ENCODE data around the gene CMSS1.

- TF ChIP-seq EZH2phosphoT487 (IDR thresholded peaks at IDR 0.05; ENCODE audit: low read length) (no peak), EZH2 (optimal IDR thresholded peaks at IDR 0.05; ENCODE audit: low read depth, low read length) (no peak)
- TF ChIP-seq, protein P1, sequence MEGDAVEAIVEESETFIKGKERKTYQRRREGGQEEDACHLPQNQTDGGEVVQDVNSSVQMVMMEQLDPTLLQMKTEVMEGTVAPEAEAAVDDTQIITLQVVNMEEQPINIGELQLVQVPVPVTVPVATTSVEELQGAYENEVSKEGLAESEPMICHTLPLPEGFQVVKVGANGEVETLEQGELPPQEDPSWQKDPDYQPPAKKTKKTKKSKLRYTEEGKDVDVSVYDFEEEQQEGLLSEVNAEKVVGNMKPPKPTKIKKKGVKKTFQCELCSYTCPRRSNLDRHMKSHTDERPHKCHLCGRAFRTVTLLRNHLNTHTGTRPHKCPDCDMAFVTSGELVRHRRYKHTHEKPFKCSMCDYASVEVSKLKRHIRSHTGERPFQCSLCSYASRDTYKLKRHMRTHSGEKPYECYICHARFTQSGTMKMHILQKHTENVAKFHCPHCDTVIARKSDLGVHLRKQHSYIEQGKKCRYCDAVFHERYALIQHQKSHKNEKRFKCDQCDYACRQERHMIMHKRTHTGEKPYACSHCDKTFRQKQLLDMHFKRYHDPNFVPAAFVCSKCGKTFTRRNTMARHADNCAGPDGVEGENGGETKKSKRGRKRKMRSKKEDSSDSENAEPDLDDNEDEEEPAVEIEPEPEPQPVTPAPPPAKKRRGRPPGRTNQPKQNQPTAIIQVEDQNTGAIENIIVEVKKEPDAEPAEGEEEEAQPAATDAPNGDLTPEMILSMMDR (IDR thresholded peaks at IDR 0.05; ENCODE audit: low read length), result no peak
Measured at GRCh38 chr3:99846477-99847160, 29.0 kb downstream of the CMSS1 start.

Measured in MM.1S (cell line).